Inflammatory macrophage treated with lipopolysaccharide for 4 hours (primary cell): ENCODE data around the gene MTHFD1.

ENCODE experiments used
- DNase-seq: peaks from one replicate; pipeline ENCODE4 v3.0.0-alpha.2; 2020

MTHFD1 gene

GRCh38 chr14:64409126-64409920 is 21.2 kb downstream of the MTHFD1 start:
- no peak for DNase-seq

GRCh38 chr14:64410084-64410774 is 22.1 kb downstream of the MTHFD1 start:
- peak; percentile 63 for DNase-seq

GRCh38 chr14:64411001-64411400 is 22.8 kb downstream of the MTHFD1 start:
- no peak for DNase-seq

- DNase-seq: no peak
Measured at GRCh38 chr14:64412237-64412636, 24.1 kb downstream of the MTHFD1 start.

- no peak for DNase-seq
Measured at GRCh38 chr14:64416348-64416932, 28.3 kb downstream of the MTHFD1 start.

- peak; percentile 60 for DNase-seq
Measured at GRCh38 chr14:64417055-64417770, 29.1 kb downstream of the MTHFD1 start.

GRCh38 chr14:64417771-64418125 is 29.6 kb downstream of the MTHFD1 start:
- no peak for DNase-seq

GRCh38 chr14:64419003-64419402 is 30.9 kb downstream of the MTHFD1 start:
- no peak for DNase-seq

- DNase-seq: no peak
Measured at GRCh38 chr14:64421166-64421565, 33.0 kb downstream of the MTHFD1 start.

- DNase-seq: no peak
Measured at GRCh38 chr14:64422005-64422404, 33.9 kb downstream of the MTHFD1 start.

GRCh38 chr14:64422756-64423155 is 34.6 kb downstream of the MTHFD1 start:
- no peak for DNase-seq

GRCh38 chr14:64423987-64424386 is 35.8 kb downstream of the MTHFD1 start:
- no peak for DNase-seq

GRCh38 chr14:64434528-64434927 is 46.4 kb downstream of the MTHFD1 start:
- no peak for DNase-seq

- no peak for DNase-seq
Measured at GRCh38 chr14:64438181-64438841, 50.2 kb downstream of the MTHFD1 start.

GRCh38 chr14:64439141-64439540 is 51.0 kb downstream of the MTHFD1 start:
- no peak for DNase-seq

- DNase-seq: no peak
Measured at GRCh38 chr14:64440494-64440893, 52.3 kb downstream of the MTHFD1 start.

GRCh38 chr14:64442300-64442988 is 54.3 kb downstream of the MTHFD1 start:
- DNase-seq: no peak

GRCh38 chr14:64444140-64444539 is 56.0 kb downstream of the MTHFD1 start:
- no peak for DNase-seq

- peak; percentile 74 for DNase-seq
Measured at GRCh38 chr14:64444984-64445845, 57.1 kb downstream of the MTHFD1 start.

- DNase-seq: no peak
Measured at GRCh38 chr14:64447876-64448670, 59.9 kb downstream of the MTHFD1 start.
